ENCODE measurements around the gene ACSS1. TPM values are rescaled to one million over a fixed set of nuclear protein-coding genes. Genes with fewer than 3 reads are reported as not detected.

The ACSS1 gene
- total and polyA plus RNA-seq, 8 donors, result 7.0 to 135 (median 35.8) TPM

DNA sequence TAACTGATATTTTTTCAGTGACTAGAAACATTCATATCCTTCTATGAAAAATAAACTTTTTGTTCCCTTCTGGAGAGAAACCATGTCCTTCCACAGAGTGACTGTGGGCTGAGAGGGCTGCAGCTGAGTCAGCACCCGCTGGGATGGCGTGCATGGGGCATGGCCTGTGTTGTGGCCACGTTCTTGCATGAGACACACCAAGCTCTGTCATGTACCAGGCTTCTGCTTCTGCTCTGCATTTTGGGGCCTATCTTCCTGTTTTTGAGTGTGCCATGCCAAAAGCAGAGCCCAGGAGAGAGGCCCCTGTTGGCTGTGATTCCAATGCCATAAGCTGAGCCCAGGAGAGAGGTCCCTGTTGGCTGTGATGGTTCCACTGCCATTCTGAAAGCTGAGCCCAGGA is 76.1 kb downstream of the ACSS1 start:
- 71 to 91% (median 86%) methylated on average over 3 of the region's 3 CpGs for WGBS, 5 donors
- peaks cover 27 to 68% (median 63%) of the 10 kb centered on the region in 4 donors for H3K36me3 ChIP-seq
- no peak for TF ChIP-seq POLR2A (IDR thresholded peaks at IDR 0.05)
- no peak for TF ChIP-seq EP300 (IDR thresholded peaks at IDR 0.05)
- TF ChIP-seq, protein P1, sequence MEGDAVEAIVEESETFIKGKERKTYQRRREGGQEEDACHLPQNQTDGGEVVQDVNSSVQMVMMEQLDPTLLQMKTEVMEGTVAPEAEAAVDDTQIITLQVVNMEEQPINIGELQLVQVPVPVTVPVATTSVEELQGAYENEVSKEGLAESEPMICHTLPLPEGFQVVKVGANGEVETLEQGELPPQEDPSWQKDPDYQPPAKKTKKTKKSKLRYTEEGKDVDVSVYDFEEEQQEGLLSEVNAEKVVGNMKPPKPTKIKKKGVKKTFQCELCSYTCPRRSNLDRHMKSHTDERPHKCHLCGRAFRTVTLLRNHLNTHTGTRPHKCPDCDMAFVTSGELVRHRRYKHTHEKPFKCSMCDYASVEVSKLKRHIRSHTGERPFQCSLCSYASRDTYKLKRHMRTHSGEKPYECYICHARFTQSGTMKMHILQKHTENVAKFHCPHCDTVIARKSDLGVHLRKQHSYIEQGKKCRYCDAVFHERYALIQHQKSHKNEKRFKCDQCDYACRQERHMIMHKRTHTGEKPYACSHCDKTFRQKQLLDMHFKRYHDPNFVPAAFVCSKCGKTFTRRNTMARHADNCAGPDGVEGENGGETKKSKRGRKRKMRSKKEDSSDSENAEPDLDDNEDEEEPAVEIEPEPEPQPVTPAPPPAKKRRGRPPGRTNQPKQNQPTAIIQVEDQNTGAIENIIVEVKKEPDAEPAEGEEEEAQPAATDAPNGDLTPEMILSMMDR (IDR thresholded peaks at IDR 0.05), result no peak
- TF ChIP-seq POLR2AphosphoS5 (IDR thresholded peaks at IDR 0.05), result no peak
- H3K27ac ChIP-seq, result no peak overlapping the region
- intact Hi-C loops (cut with DNase I; ENCODE audit: low total_unique reads), result no loop called here
- no peak overlapping the region for H3K4me3 ChIP-seq
- no peaks in the 10 kb centered on the region for H3K27me3 ChIP-seq
- no peak for DNase-seq
- peaks cover 0 to 12% (median 0%) of the 10 kb centered on the region in 4 donors for H3K9me3 ChIP-seq
- peaks cover 0 to 37% (median 5%) of the 10 kb centered on the region in 4 donors for H3K4me1 ChIP-seq

DNA sequence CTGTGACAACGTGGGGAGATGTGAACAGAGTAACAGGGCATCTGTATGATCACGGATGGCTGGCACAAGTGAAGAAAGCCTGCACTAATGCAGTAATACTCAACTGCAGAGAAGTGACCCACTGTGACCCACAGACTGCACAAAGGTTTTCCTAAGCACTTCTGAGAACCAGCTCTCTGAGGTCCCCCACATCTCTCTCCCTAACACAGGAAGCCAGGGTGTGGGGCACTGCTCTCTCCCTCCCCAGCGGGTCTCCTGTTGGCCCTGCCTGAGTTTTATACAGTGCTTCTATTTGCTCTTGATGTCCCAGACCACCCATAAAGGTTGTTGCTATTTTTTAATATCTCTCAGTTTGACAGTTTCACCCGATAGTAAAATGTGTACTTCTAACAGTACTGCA is 76.7 kb downstream of the ACSS1 start:
- 84 to 95% (median 86%) methylated on average over 4 of the region's 4 CpGs for WGBS, 5 donors
- DNase-seq, result no peak
- Histone ChIP-seq H3K9me3 (peaks cover 0 to 17% (median 3%) of the 10 kb centered on the region in 4 donors), H3K27me3 (no peaks in the 10 kb centered on the region), H3K4me3 (no peak overlapping the region), H3K27ac (peak overlapping the region in 1 of 5 donors; percentile 30), H3K36me3 (peaks cover 27 to 73% (median 68%) of the 10 kb centered on the region in 4 donors), H3K4me1 (peaks cover 0 to 33% (median 5%) of the 10 kb centered on the region in 4 donors)
- TF ChIP-seq, protein P1 (IDR thresholded peaks at IDR 0.05), result no peak
- no peak for TF ChIP-seq POLR2A (IDR thresholded peaks at IDR 0.05)
- TF ChIP-seq POLR2AphosphoS5 (IDR thresholded peaks at IDR 0.05), result no peak
- TF ChIP-seq EP300 (IDR thresholded peaks at IDR 0.05), result no peak
- intact Hi-C loops (cut with DNase I; ENCODE audit: low total_unique reads), result no loop called here

DNA sequence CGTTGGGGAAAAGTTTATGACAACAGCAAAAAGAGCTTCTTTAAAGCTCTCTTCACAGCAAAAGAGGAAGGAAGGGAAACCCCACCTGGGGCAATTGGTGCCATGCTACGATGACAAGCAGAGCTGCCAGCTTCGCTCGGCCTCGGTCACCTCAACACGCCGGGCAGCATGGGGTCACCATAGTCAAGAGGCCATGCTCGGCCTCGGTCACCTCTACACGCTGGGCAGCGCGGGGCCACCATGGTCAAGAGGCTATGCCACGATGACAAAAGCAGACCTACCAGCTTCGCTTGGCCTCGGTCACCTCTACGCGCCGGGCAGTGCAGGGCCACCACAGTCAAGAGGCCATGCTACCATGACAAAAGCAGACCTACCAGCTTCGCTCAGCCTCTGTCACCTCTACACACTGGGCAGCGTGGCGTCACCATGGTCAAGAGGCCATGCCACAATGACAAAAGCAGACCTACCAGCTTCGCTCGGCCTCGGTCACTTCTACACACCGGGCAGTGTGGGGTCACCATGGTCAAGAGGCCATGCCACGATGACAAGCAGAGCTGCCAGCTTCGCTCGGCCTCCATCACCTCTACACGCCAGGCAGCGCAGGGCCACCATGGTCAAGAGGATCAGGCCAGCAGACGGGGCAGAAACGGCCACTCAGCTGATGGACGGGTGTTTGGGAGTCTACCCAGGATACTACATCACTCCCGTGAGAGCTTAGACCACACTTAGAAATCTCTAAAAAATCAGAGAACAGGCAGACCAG is 77.5 kb downstream of the ACSS1 start:
- Histone ChIP-seq H3K27ac (peak overlapping the region in 1 of 5 donors; percentile 30), H3K36me3 (peaks cover 27 to 81% (median 71%) of the 10 kb centered on the region in 4 donors), H3K4me3 (no peak overlapping the region), H3K4me1 (peaks cover 0 to 25% (median 2%) of the 10 kb centered on the region in 4 donors), H3K27me3 (no peaks in the 10 kb centered on the region), H3K9me3 (peaks cover 0 to 17% (median 5%) of the 10 kb centered on the region in 4 donors)
- 94 to 98% (median 97%) methylated on average over 29 to 34 of the region's 34 CpGs for WGBS, 5 donors
- DNase-seq, result no peak
- no peak for TF ChIP-seq POLR2AphosphoS5 (IDR thresholded peaks at IDR 0.05)
- no peak for TF ChIP-seq POLR2A (IDR thresholded peaks at IDR 0.05)
- TF ChIP-seq, protein P1 (IDR thresholded peaks at IDR 0.05), result no peak
- intact Hi-C loops (cut with DNase I; ENCODE audit: low total_unique reads), result no loop called here

DNA sequence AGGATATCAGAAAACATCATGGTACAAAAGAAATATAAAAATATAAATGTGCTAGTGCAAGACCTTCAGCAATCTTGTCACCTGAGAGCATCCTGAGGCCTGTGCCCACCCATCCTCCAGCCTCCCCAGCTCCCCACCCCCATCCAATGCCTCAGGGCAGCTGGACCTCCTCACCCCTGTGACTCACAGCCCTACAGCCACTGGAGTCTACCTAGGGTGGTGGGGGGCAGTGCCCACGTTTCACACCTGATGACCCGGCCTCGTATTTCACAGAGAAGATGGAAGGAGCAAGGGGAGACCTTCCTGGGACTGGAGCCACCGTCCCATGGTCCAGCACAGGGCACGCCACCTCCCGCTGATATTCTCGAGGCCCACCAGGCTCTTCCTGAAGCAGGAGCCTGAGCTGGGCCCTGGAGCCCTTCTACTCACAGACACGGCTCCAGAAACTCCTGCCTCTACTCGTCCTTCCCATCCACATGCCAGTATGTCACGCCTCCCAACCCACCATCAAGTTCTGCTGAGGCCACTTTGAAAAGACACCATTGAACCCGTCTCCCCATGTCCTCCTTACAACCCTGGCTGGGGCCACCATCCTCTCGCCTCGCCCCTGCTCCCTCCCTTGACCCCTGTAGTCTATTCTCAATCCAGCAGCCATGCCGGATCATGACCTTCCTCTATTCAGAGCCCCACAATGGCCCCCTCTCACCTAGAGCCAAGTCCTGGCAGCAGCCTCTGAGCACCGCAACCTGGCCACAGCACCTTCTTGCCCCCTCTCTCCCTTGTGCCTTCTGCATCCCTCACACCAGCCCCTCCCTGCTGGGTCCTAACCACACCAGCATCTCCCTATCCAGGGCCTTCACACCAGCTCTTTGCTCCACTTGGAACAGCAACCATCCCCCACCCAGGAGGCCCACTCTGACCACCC is 78.6 kb downstream of the ACSS1 start:
- DNase-seq, result no peak
- Histone ChIP-seq H3K4me1 (peaks cover 0 to 19% (median 0%) of the 10 kb centered on the region in 4 donors), H3K9me3 (peaks cover 0 to 17% (median 5%) of the 10 kb centered on the region in 4 donors), H3K4me3 (no peak overlapping the region), H3K27me3 (no peaks in the 10 kb centered on the region), H3K27ac (peak overlapping the region in 1 of 5 donors; percentile 30), H3K36me3 (peaks cover 27 to 87% (median 71%) of the 10 kb centered on the region in 4 donors)
- intact Hi-C loops (cut with DNase I; ENCODE audit: low total_unique reads), result no loop called here
- no peak for TF ChIP-seq POLR2AphosphoS5 (IDR thresholded peaks at IDR 0.05)
- TF ChIP-seq POLR2A (IDR thresholded peaks at IDR 0.05), result no peak
- TF ChIP-seq EP300 (IDR thresholded peaks at IDR 0.05), result no peak
- TF ChIP-seq, protein P1 (IDR thresholded peaks at IDR 0.05), result no peak
- 93 to 97% (median 96%) methylated on average over 12 to 15 of the region's 15 CpGs for WGBS, 5 donors

Data from stomach (tissue), 9 donors.